Pons (tissue), 1 donor: Measurements from ENCODE around the gene SEMA7A.

Experiments used
- DNase-seq: peaks from one replicate; pipeline ENCODE4 v3.0.0-alpha.2; 2016; ENCODE audit warnings: low spot score

Gene SEMA7A

DNA sequence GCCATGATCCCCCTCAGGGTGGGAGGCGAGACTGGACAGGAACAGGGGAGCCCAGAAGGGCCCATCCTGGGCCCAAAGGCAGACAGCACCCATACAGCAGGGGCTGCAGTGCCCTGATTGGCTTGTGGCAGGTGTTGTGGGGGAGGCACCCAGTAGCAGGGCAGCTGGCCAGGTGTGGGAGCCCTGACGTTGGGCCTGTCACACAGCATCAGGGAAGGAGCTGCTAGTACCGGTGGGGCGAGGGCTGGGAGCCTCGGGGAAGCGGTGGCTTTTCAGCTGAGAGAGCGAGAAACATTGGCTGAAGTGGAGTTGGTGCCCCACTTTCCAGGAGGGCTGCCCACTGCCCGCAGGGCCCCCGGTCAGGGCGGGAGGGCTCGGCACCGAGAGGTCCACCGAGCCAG lies 46.6 kb downstream of the SEMA7A start:
- no peak for DNase-seq

DNA sequence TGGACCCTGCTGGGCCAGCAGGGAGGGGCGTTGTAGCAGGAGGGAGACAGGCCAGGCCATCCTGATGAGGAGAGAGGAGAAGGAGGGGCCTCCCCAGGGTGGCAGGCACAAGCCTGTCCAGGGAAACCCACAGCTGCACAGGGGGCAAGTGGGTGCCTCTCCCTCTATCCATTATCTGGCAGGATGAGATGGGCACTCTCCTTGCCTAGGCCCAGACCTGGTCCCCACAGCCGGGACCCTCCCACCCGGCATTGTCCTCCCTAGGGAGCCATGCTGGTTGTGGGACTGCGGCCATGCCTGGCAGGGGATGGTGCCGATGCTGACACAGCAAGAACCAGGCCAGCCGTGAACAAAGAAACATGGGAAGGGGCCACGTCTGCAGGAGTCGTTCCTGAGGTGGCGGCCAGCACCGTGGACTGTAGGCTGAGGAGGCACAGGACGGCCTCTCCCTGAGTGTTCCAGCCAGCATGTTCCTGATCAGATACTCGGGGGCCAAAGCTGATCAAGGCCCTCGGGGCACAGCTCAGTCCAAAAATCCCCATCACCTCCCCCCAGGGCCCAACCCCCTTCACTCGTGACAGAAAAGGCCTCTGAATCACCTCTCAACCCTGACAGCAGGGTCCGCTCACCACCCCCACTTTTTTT lies 47.1 kb downstream of the SEMA7A start:
- DNase-seq: no peak

DNA sequence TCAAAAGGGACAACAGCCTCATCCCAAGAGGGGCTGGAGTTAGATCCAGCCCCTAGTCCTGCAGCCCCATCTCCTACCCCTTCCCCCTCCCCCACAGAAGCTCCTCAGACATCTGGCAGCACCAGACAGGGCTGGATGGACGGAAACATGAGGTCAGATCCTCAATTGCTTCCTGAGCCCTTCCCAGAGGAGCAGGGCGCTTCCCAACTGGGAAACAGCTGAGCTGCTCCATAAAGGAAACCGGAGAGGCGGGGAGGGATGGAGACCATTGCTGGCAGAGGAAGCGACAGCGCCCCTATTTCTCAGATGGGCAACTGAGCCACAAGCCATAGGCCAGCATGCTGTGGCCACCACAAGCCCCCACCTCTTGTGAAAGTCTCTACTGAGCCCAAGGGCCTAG lies 48.0 kb downstream of the SEMA7A start:
- no peak for DNase-seq

DNA sequence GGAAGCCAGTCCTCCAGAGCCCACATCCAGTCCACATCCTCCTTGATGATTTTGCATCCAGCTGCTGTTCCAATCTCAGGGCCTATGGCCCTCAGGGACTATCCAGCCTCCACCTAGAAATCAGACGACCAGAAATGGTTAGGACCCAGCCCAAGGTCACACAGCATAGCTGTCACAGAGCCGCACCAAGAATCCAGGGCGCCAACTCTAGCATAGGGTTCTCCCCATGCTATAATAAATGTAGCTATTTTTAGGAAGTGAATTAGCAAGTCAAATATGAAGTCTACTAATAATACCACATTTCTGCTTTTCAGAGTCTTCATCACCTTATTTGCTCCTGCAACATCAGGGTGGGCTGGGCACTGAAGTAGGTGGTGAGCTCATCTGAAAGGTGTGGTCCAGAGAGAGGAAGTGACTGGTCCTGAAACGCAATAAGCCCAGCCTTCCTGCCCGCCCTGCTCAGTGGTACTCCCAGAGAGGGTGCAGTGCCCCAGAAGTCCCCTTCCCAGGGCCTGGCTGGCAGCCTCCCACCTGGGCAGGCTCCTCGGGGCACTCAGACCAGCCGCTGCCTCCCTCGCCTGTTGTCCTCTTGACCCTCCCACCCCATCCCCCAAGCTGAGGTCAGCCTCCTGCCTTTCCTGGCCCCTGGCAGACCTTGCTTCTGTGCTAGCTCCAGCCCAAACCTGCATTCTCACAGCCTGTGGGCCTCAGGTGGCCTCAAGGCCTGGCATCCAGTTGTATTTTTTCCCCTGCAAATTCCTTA lies 48.7 kb downstream of the SEMA7A start:
- DNase-seq: no peak

DNA sequence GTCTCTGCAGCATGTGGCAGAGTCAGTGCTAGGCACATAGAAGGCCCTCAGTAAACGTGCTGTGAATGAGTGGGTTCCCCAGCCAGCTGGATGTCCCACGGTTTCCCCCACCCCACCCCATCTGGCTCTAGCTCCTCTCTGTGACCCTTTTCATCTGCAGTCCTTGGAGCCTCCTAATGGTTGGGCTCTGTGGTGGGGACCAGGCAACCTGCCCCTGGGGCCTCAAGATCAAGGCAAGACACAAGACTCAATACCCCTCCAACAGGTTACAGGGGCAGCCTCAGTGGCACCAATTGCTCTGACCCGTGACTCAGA lies 49.2 kb downstream of the SEMA7A start:
- no peak for DNase-seq

DNA sequence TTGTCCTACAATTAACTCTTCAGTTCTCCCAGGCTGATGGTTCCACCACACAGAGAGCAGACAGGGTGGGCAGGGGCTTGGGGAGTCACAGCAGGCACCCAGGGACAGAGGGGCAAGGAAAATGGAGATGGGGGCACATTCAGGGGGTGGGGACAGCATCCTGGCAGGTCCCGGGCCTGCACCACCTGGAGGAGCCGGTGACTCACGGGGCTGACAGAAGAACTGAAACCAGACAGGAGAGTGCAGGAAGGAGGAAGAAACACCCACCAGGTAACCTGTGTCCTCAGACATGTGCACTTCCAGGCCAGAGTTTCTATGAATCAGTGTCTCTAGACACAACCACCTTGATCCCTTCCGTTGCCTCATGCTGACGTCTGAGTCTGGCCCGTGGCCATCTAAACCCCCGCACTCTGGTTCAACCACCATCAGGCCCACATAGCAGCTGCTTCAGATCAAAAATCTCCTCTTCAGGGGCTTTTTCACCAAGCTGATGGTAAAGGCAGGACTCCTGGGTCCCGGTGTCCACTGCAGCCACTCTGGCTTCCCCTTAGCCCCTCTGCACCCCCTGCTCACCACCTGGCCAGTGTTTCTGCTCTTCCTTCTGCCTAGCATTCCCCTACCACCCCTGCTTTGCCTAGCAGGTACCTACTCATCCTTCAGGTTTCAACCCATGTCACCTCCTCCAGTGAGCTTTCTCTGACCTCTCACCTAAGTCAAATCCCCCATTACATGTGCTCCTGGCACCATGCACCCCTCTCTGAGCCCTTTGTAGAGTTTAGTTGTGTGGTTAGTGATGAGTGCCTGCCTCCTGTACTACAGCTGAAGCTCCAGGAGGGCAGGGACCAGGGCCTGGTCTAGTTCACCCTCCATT lies 49.8 kb downstream of the SEMA7A start:
- DNase-seq: no peak

DNA sequence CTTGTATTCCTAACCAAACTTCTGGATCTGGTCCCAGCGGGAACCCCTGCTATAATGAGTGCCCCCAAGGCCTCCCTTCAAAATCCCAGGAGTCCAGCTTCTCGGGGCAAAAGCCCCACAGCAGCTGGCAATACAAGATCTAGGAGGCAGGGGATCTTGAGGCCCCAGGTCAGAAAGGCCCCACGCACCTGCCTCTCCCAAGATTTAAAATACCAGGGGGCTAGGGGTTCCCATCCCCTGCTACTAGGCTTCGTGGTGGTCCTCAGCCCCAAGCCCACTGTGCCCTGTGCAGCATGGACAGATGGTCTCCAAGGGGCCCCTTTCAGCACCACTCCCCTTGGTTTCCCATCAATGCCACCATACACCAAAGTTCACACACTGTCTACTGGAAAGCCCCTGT lies 50.5 kb downstream of the SEMA7A start:
- no peak for DNase-seq

DNA sequence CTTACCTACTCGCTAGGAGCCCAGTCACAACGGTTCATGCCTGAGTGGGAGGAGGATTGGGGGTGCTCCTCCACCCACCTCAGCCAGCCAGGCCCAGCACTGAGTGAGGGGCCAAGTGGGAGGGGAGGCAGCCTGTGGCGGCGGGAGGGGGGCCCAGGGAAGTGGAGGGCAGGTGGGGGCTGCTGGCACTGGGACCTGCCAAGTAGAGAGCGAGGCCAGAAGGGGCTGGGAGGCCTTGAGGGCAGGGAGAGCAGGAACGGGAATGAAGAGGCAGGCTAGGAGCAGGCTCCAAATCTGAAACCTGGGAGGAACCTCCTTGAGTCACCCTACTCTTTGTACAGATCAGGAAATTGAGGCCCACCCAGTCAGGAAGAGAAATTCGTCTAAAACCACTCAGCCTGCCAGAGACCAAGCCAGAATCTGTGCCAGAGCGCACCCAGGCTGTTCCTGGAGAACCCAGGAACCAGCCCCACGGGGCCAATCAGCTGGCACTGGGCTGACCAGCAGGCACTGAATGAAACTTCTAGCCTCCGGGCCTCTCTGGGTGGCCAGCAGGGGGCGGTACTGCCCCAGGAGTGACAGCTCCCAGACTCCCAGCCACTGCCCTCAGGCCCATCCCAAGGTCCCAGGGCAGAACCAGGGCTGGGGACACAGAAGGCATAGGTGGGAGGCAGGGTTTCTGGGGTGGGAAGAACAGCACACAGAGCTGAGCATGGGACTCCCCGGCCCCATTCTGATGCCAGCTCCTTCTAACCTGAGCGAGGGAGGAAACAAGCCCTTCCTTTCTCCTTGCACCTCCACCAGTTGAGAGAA lies 51.5 kb downstream of the SEMA7A start:
- peak; percentile 88 for DNase-seq

DNA sequence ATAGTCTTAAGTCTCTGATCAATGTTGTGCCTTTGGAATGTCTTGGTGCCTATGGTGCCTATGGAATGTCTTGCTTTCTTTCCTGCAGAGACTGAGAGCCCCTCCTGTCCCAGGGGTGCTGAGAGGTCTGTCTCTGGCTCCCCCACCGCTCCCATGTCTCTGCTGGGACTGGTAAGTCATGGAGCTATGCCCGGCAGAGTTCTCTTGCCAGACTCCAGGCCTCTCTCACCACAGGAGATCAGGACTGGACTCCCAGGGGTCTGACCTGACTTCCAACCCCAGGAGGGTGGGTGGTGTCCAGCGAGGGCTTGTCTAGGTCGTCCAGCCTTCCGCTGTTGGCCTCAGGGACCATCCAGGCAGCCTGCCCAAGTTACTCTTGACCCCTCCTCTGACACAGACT lies 52.3 kb downstream of the SEMA7A start:
- no peak for DNase-seq

DNA sequence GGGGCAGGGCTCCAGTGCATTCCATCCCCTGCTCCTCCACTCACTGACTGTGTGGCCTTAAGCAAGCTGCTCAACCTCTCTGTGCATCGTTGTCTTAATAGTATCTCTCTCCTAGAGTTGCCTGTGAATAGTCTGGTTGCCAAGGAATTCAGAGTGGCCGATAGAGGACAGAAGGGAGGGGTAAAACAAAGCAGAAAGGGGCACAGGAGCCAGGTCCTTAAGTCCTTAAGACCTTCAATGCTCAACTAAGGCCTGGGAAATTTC lies 52.6 kb downstream of the SEMA7A start:
- no peak for DNase-seq

DNA sequence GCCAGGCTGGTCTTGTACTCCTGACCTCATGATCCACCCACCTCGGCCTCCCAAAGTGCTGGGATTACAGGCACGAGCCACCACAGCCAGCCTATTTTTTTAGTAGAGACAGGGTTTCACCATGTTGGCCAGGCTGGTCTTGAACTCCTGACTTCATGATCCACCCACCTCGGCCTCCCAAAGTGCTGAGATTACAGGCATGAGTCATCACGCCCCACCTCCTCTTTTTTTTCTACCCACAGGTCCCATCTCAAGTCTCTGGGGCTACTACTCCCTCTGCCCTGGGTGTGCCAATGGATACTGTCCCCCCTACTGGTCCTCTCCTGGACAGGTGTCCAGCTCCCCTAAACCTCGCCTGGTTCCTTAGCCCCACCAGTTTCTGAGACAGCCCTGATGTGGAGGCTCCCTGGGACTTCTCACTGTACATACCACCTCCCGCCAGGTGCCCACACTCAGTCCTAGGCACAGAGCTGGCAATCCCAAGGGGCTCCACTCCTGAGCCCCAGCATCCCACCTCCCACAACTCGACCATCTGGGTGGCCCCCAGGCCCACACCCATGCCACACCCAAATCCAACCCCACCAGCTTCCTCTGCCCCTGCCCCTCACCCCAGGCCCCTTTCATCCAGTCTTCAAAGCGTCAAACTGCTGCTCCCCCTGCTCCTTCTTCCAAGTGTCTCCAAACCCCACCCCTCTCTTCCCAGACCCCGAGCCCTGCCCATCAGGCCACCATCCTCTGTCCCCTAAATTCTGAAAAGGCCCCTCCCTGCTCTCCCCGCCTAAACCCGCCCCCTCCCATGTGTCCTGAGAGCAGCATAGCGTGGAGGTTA lies 53.2 kb downstream of the SEMA7A start:
- no peak for DNase-seq

DNA sequence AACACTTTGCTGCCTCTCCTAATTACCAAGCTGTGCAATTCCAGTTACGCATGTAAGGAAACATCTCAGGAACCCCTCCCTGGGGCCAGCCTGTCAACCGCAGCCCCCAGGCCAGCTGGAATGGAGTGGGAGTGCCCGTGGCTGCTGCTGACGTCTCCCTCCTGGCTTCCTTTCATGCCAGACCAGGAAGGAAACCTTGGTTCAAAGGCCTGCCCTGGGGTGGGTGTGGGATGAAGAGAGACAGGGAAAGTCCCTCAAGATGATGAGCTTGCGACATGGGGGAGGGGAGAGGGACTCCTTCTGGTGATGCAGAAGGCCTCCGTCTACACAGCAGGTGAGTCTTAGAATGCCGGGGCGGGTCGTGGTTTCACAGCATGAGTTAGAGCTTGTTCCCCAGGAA lies 54.9 kb downstream of the SEMA7A start:
- no peak for DNase-seq

DNA sequence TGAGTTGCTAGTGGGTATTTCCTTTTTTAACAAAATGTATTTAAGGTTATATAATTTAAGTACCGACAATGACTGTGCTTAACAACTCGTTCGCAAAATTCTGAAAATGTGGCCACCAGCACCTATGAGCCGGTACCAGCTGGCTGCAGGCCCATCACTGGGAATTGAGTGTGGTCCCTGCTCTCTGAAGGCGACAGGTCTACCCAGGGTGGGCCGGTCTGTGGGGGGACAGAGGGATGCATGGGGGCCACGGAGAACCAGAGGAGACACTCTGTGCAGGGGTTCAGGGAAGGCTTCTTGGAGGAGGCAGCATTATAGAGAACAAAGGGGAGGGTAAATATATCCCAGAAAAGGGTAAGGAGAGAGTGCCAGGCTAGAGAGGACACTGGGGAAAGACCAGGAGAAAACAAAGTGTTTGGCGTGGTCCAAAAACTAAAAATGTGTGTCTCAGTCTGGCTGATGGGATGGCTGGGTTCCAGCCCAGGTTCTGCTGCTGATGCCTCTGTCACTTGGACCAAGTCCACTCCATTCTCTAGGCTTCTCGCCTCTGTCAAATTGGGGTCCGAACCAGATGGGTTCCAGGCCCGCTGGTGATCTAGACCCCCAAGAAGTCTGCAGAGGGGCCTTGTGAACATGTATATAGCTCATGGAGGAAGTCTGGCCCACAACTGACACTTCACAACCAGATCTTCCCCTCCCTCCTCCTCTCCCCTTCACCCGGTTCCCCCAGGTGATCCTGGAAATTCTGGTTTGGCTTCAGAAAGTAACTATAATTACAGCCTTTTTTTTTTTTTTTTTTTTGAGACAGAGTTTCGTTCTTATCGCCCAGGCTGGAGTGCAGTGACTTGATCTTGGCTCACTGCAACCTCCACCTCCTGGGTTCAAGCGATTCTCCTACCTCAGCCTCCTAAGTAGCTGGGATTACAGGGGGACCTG lies 55.7 kb downstream of the SEMA7A start:
- DNase-seq: no peak

DNA sequence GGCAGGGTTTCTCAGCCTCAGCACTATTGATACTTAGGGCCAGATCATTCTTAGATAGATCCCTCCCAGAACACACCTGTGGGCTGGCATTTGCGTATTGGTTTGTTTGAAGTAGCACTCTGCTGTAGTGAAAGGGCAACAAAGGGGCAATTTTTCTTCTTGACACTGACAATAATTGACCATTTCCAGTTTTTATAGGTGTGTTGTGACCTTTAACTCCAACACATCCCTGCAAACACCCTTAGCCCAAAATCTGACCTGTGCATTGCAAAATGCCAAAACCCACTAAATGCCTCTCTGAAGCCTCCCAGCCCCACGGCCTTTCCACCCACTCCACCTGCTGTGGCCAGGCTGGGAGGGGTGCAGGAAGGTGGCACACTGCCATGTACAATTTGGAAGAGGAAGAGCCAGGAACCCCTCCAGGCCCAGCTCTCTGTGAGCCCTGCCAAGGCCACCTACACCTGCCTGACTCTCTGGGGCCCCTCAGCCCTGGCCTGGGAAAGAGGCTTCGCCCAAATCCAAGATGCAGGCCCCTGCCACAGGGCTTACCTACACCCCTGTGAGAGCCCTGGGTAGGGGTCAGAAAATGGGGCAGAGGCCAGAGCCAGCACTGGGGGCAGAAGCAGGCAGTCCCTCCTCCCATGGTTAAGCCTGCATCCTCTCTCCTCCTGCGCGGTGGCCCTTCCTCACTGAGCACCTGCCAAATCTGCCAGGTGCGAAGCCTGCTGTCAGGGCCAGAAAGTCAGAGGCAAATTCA lies 56.8 kb downstream of the SEMA7A start:
- DNase-seq: no peak

DNA sequence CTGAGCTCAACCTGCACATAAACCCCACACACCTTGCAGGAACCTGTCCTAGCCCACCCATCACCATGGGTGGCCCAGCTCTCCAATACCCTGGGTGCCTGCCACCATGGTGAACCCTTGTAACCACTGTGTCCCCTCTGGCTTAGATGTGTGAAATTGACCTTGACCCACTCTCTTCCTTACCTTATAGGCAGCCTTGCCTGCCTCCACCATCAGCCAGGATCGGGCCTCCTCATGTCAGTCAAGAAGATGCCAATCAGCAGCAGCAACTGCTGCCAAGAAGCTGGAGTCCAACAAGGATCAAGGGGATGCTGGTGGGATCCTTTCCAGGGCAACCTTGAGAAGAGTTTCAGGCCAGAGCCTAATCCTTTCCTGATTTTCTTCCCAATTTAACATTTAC lies 57.5 kb downstream of the SEMA7A start:
- no peak for DNase-seq

DNA sequence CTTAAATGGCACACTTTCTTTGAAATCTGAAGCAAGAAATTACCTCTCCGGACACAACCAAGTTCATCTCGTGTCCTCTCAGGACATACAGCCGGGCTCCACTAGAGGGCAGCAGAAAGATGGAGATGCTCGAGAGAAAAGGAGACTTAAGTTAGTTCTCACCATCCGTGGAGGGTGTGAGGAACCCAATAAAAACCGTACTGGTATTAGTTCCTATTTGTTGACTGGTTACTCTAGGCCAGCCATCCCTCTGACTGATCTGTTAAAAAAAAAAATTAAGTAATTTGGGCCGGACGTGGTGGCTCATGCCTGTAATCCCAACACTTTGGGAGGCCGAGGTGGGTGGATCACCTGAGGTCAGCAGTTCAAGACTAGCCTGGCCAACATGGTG lies 58.5 kb downstream of the SEMA7A start:
- peak; percentile 87 for DNase-seq

DNA sequence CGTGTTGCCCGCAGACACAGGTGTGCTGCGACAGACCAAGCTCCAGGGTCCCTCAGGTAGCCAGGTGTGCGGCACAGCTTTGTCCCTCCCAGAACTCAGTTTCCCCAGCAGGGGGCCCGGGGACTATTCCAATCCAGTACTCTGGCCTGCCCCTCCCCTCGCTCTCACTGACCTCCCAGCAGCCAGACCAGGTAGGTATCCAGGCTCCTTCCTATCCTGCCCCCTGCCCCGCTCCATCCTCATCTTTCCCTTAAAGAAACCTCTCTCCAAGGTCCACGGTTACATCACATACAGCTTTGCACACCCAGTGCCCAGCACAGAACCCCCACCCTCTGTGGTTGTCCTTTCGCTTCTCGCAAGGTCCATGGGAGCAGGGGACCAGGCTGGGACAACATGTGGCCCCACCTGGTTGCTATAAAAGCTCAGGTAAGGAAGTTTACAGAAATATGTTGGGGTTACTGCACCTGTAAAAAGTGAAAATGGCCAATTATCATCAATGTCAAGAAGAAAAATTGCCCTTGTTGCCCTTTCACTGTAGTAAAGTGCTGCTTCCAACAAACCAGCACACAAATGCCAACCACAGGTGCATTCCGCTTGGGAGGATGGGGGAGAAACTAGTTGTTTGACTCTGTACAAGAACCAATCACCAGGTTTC lies 59.0 kb downstream of the SEMA7A start:
- no peak for DNase-seq

DNA sequence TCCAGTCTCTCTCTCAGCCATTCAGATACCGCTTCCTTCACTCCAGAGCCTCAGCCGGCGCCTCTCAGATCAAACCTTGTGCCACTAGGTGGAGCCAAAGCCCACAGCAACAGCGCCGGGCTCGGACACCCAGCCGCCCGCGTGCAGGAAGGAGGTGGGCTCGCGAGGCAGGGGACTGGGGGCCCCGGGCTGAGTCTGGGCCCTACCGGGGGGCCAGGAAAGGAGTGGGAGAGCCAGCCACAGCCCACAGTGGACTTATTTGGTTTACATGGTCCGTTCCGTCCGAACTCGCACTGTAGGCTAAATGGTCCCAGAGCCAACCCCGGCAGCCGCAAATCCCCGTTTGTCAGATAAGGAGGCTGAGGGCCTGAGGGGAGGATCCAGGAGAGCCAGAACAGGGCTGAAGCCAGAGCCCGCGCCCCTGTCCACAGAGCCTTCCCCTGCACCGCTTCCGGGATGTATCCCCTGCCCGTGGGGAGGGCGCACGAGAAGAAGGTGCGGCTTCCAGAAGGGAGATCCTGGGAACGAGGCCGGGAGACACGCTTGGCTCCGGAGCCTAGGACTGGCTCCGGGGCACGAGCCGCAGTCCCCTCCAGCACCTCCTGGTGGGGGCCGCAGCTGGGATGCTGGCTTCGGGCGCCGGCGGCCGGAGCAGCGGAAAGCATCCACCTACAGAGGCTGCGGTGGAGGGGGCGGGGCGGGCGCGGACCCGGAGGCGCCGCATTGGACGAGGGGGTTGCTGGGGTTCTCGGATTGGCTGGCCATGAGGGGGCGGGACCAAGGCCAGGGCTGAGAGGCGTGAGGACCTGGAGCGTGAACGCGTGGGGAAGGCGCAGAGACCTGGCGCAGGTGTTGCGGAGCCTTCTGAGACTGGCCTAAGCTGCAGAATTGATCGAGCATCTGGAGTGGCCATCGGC lies 59.8 kb downstream of the SEMA7A start:
- peak; percentile 80 for DNase-seq
